Loucy (cell line): ENCODE results near the gene PPP1CA.

Source experiments
- H2AFZ ChIP-seq: fragments of 200-600 bp; sonication (generic); 2 replicates; pipeline ENCODE4 v1.6.0; 2016; ENCODE audit warnings: antibody characterized with exemption, mild to moderate bottlenecking, low read length, moderate library complexity
- H3F3A ChIP-seq: fragments of 200-600 bp; 2 replicates; pipeline ENCODE4 v1.6.0; 2016; ENCODE audit warnings: antibody characterized with exemption, low read depth, mild to moderate bottlenecking
- H3K27me3 ChIP-seq: fragments of 200-600 bp; sonication (generic); 2 replicates; pipeline ENCODE4 v1.6.1; 2014; ENCODE audit warnings: low read length, mild to moderate bottlenecking; ENCODE audit not compliant: insufficient read depth, poor library complexity, severe bottlenecking
- H3K36me3 ChIP-seq: fragments of 200-600 bp; sonication (generic); 2 replicates; pipeline ENCODE4 v1.6.1; 2016; ENCODE audit warnings: low read length; ENCODE audit not compliant: insufficient read depth
- H3K4me1 ChIP-seq: fragments of 200-600 bp; sonication (generic); 2 replicates; pipeline ENCODE4 v1.5.1; 2014; ENCODE audit warnings: low read length, mild to moderate bottlenecking; ENCODE audit not compliant: insufficient read depth, poor library complexity, severe bottlenecking
- H3K4me2 ChIP-seq: fragments of 200-600 bp; sonication (generic); 2 replicates; pipeline ENCODE4 v1.6.0; 2014; ENCODE audit warnings: antibody characterized with exemption, low read length, low read depth, mild to moderate bottlenecking; ENCODE audit not compliant: poor library complexity, severe bottlenecking
- H3K4me3 ChIP-seq: fragments of 200-600 bp; sonication (generic); 2 replicates; pipeline ENCODE4 v1.5.1; 2014; ENCODE audit warnings: low read length, mild to moderate bottlenecking, mixed read lengths; ENCODE audit not compliant: poor library complexity, severe bottlenecking
- H3K79me2 ChIP-seq: fragments of 200-600 bp; sonication (generic); 2 replicates; pipeline ENCODE4 v1.6.1; 2014; ENCODE audit warnings: low read length; ENCODE audit not compliant: insufficient read depth
- H3K9ac ChIP-seq: fragments of 200-600 bp; sonication (generic); 2 replicates; pipeline ENCODE4 v1.6.0; 2014; ENCODE audit warnings: mild to moderate bottlenecking, low read depth, low read length, moderate library complexity; ENCODE audit not compliant: poor library complexity, severe bottlenecking
- H3K9me2 ChIP-seq: fragments of 200-600 bp; sonication (generic); replicated peaks from 2 replicates; pipeline ENCODE4 v1.6.1; 2016; ENCODE audit warnings: low read depth, low read length, mixed read lengths
- H3K9me3 ChIP-seq: fragments of 200-600 bp; sonication (generic); 2 replicates; pipeline ENCODE4 v1.6.1; 2014; ENCODE audit warnings: mild to moderate bottlenecking, antibody characterized with exemption, low read length, low read depth; ENCODE audit not compliant: insufficient read depth
- H4K20me1 ChIP-seq: fragments of 200-600 bp; sonication (generic); 2 replicates; pipeline ENCODE4 v1.6.0; 2014; ENCODE audit warnings: antibody characterized with exemption, low read length, mild to moderate bottlenecking; ENCODE audit not compliant: insufficient read depth, poor library complexity, severe bottlenecking
- EZH2phosphoT487 ChIP-seq: fragments of 200-600 bp; IDR thresholded peaks from 2 replicates; pipeline ENCODE4 v1.6.1; 2018; ENCODE audit warnings: antibody characterized with exemption, mild to moderate bottlenecking, moderate library complexity, borderline replicate concordance
- TF ChIP-seq, protein P1 (sequence below): fragments of 200-600 bp; sonication (generic); conservative IDR thresholded peaks from 2 replicates; pipeline ENCODE4 v1.5.1; 2014; ENCODE audit warnings: mild to moderate bottlenecking, antibody characterized with exemption, low read length

Gene PPP1CA

GRCh38 chr11:67448220-67448609, 46.6 kb upstream of the PPP1CA start:
- Histone ChIP-seq H3K4me3 (no peak overlapping the region), H4K20me1 (no peaks in the 10 kb centered on the region), H3K9ac (no peak overlapping the region), H2AFZ (no peak overlapping the region), H3F3A (no peaks in the 10 kb centered on the region), H3K4me2 (no peak overlapping the region), H3K9me2 (no peaks in the 10 kb centered on the region), H3K79me2 (no peaks in the 10 kb centered on the region), H3K36me3 (no peaks in the 10 kb centered on the region), H3K9me3 (no peaks in the 10 kb centered on the region), H3K4me1 (no peaks in the 10 kb centered on the region), H3K27me3 (no peaks in the 10 kb centered on the region)
- TF ChIP-seq EZH2phosphoT487, result no peak
- TF ChIP-seq, protein P1, sequence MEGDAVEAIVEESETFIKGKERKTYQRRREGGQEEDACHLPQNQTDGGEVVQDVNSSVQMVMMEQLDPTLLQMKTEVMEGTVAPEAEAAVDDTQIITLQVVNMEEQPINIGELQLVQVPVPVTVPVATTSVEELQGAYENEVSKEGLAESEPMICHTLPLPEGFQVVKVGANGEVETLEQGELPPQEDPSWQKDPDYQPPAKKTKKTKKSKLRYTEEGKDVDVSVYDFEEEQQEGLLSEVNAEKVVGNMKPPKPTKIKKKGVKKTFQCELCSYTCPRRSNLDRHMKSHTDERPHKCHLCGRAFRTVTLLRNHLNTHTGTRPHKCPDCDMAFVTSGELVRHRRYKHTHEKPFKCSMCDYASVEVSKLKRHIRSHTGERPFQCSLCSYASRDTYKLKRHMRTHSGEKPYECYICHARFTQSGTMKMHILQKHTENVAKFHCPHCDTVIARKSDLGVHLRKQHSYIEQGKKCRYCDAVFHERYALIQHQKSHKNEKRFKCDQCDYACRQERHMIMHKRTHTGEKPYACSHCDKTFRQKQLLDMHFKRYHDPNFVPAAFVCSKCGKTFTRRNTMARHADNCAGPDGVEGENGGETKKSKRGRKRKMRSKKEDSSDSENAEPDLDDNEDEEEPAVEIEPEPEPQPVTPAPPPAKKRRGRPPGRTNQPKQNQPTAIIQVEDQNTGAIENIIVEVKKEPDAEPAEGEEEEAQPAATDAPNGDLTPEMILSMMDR, result no peak

- Histone ChIP-seq H4K20me1 (no peaks in the 10 kb centered on the region), H3K4me1 (no peaks in the 10 kb centered on the region), H3K27me3 (no peaks in the 10 kb centered on the region), H3K36me3 (no peaks in the 10 kb centered on the region), H3K9me2 (no peaks in the 10 kb centered on the region), H3K4me2 (no peak overlapping the region), H2AFZ (no peak overlapping the region), H3K9ac (no peak overlapping the region), H3K9me3 (no peaks in the 10 kb centered on the region), H3K4me3 (no peak overlapping the region), H3F3A (no peaks in the 10 kb centered on the region), H3K79me2 (no peaks in the 10 kb centered on the region)
- TF ChIP-seq EZH2phosphoT487, result no peak
- TF ChIP-seq, protein P1, result no peak
These were observed 43.9 kb upstream of the PPP1CA start for GRCh38 chr11:67445515-67445914.

DNA sequence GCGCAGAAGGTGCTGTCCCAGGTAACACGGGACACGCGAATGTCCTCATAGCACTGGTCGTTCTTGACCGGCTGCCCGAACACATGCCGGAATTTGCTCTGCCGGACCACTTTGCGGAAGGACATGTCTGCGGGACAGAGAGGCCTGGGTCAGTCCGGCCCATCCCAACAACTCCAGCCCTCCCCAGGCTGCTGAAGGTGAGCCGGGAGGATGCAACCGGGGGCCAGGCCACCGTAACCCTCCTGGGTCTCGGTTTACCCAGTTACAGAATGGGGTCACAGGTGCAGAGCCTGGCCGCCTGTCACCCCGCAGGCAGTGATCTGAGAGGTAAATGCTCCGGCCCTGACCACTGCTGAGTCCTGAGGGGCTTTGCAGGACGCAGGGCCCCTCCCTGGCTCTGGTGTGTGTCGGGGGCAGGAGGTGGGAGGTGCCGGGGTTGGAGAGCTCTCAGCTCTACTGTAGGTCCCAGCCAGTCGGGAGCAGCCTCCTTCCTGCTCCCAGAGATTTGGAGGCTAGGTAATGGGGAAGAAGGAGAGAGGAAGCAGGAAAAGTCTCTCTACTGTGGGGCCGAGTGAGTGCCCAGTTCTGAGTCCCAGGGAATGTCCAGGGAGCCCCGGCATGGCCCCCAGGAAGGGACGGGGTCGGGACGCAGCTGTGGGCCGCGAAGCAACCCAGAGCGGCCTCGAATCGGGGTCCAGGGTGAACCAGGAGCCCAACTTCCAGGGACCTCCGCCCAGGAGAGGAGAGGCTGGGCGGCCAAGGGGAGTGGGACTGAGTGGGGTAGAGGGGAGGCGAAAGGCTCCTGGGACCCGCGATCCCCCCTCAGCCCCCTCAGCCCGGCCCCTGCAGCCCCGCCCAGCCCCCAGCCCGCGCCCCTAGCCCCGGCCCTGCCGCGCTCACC, 41.1 kb upstream of the PPP1CA start:
- Histone ChIP-seq H3K4me3 (no peak overlapping the region), H3K27me3 (no peaks in the 10 kb centered on the region), H3K4me2 (no peak overlapping the region), H3K9me2 (no peaks in the 10 kb centered on the region), H3K4me1 (peaks cover 20% of the 10 kb centered on the region), H3K36me3 (no peaks in the 10 kb centered on the region), H3K79me2 (peaks cover 25% of the 10 kb centered on the region), H3K9ac (no peak overlapping the region), H3K9me3 (no peaks in the 10 kb centered on the region), H2AFZ (no peak overlapping the region), H4K20me1 (no peaks in the 10 kb centered on the region), H3F3A (no peaks in the 10 kb centered on the region)
- TF ChIP-seq EZH2phosphoT487, result no peak
- TF ChIP-seq, protein P1, result no peak
